ENCODE results near the gene C2orf78. TPM values are rescaled to one million over a fixed set of nuclear protein-coding genes. Genes with fewer than 3 reads are reported as not detected.
"Not testable (repeated sequence)": the region's sequence is repeated elsewhere in the genome, so short reads cannot be mapped to it uniquely, and the experiment has no call there.

C2orf78 gene
- total RNA-seq, 1 donor from 2014 or later: not detected

DNA sequence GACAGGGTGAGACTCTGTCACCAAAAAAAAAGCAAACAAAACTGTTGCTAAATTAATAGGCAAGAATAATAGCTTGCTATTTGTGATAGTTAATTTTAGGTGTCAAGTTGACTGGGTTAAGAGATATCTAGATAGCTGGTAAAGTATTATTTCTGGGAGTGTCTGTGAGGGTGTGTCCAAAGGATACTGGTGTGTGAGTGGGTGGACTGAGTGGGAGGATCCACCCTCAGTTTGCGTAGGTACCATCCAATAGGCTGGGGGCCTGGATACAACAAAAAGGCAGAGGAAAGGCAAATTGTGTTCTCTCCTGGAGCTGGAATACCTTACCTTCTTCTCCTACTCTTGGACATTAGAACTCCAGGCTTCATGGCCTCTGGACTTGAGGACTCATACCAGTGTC is 19.0 kb upstream of the C2orf78 start:
- peaks cover 6% of the 10 kb centered on the region for H3K4me1 Mint-ChIP-seq (ENCODE audit: low read depth)
- no peak overlapping the region for H3K4me3 Mint-ChIP-seq
- no peak for DNase-seq (ENCODE audit: low spot score)
- intact Hi-C loops (cut with micrococcal nuclease): no loop called here
- H3K27me3 Mint-ChIP-seq (ENCODE audit: insufficient read depth): no peaks in the 10 kb centered on the region
- H3K9me3 Mint-ChIP-seq: no peaks in the 10 kb centered on the region
- peaks cover 48% of the 10 kb centered on the region for H3K36me3 Mint-ChIP-seq (ENCODE audit: low read depth)
- no peak overlapping the region for H3K27ac Mint-ChIP-seq

- intact Hi-C loops (cut with micrococcal nuclease): no loop called here
- Mint-ChIP-seq H3K9me3 (no peaks in the 10 kb centered on the region), H3K27me3 (ENCODE audit: insufficient read depth) (no peaks in the 10 kb centered on the region), H3K4me1 (ENCODE audit: low read depth) (peaks cover 11% of the 10 kb centered on the region), H3K27ac (no peak overlapping the region), H3K4me3 (no peak overlapping the region), H3K36me3 (ENCODE audit: low read depth) (peaks cover 54% of the 10 kb centered on the region)
- no peak for DNase-seq (ENCODE audit: low spot score)
These were observed 17.6 kb upstream of the C2orf78 start for GRCh38 chr2:73766349-73766748.

GRCh38 chr2:73766994-73767393 is 17.0 kb upstream of the C2orf78 start:
- Mint-ChIP-seq H3K4me3 (no peak overlapping the region), H3K4me1 (ENCODE audit: low read depth) (peaks cover 11% of the 10 kb centered on the region), H3K9me3 (no peaks in the 10 kb centered on the region), H3K27me3 (ENCODE audit: insufficient read depth) (no peaks in the 10 kb centered on the region), H3K36me3 (ENCODE audit: low read depth) (peaks cover 56% of the 10 kb centered on the region), H3K27ac (no peak overlapping the region)
- intact Hi-C loops (cut with micrococcal nuclease): no loop called here
- DNase-seq (ENCODE audit: low spot score): no peak

DNA sequence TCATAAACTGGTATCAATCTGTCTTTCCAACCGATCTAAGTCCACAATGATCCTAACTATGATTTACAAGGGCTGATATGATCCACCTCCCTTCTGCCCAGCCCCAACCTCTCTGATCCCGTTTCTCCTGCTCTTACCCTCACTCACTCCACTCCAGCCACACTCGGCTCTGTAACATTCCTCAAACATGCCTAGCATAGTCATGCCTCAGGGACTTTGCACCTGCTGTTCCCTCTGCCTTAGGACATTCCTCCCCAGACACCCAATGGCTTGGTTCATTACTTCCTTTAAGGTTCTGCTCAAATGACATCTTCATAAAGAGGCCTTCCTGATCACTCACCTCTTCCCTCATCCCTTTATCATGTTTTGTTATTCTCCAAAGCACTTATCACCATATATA is 13.3 kb upstream of the C2orf78 start:
- Mint-ChIP-seq H3K27me3 (ENCODE audit: insufficient read depth) (no peaks in the 10 kb centered on the region), H3K9me3 (no peaks in the 10 kb centered on the region), H3K4me1 (ENCODE audit: low read depth) (peaks cover 17% of the 10 kb centered on the region), H3K36me3 (ENCODE audit: low read depth) (peaks cover 65% of the 10 kb centered on the region), H3K27ac (no peak overlapping the region), H3K4me3 (no peak overlapping the region)
- intact Hi-C loops (cut with micrococcal nuclease): no loop called here
- no peak for DNase-seq (ENCODE audit: low spot score)

DNA sequence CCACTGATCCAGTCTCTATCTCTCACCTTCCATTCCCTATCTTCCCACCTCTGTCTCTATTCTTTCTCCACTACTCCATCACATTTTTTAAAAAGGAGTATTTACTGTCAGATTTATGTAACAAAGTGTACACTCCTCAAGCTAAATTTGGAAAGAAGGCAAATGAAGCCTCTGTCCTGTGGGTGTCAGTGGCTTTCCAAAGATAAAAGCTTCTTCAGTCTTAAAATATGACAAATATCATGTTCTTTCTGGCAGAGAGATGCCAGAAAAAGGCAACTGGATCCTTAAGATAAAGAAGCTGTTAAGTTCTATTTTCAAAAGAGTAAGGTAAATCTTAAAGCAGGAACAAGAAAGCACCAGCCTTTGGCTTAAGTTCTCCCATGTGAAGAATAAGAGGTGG is 11.2 kb upstream of the C2orf78 start:
- H3K27me3 Mint-ChIP-seq (ENCODE audit: insufficient read depth): no peaks in the 10 kb centered on the region
- H3K27ac Mint-ChIP-seq: no peak overlapping the region
- no peak for DNase-seq (ENCODE audit: low spot score)
- peaks cover 61% of the 10 kb centered on the region for H3K36me3 Mint-ChIP-seq (ENCODE audit: low read depth)
- intact Hi-C loops (cut with micrococcal nuclease): no loop called here
- H3K9me3 Mint-ChIP-seq: no peaks in the 10 kb centered on the region
- H3K4me1 Mint-ChIP-seq (ENCODE audit: low read depth): peaks cover 29% of the 10 kb centered on the region
- no peak overlapping the region for H3K4me3 Mint-ChIP-seq

GRCh38 chr2:73776381-73776780 is 7.6 kb upstream of the C2orf78 start:
- Mint-ChIP-seq H3K4me1 (ENCODE audit: low read depth) (peaks cover 32% of the 10 kb centered on the region), H3K36me3 (ENCODE audit: low read depth) (peaks cover 40% of the 10 kb centered on the region)

GRCh38 chr2:73776869-73777519 is 7.0 kb upstream of the C2orf78 start:
- no peak for DNase-seq (ENCODE audit: low spot score)
- Mint-ChIP-seq H3K27me3 (ENCODE audit: insufficient read depth) (no peaks in the 10 kb centered on the region), H3K27ac (no peak overlapping the region), H3K9me3 (no peaks in the 10 kb centered on the region), H3K4me1 (ENCODE audit: low read depth) (peaks cover 32% of the 10 kb centered on the region), H3K36me3 (ENCODE audit: low read depth) (peaks cover 37% of the 10 kb centered on the region), H3K4me3 (no peak overlapping the region)
- intact Hi-C loops (cut with micrococcal nuclease): no loop called here

More at GRCh38 chr2:73776381-73776780, 7.6 kb upstream of the C2orf78 start:
- no peak overlapping the region for H3K27ac Mint-ChIP-seq
- intact Hi-C loops (cut with micrococcal nuclease): no loop called here
- DNase-seq (ENCODE audit: low spot score): no peak
- no peaks in the 10 kb centered on the region for H3K9me3 Mint-ChIP-seq
- no peaks in the 10 kb centered on the region for H3K27me3 Mint-ChIP-seq (ENCODE audit: insufficient read depth)
- no peak overlapping the region for H3K4me3 Mint-ChIP-seq

GRCh38 chr2:73778867-73779466 is 5.0 kb upstream of the C2orf78 start:
- H3K9me3 Mint-ChIP-seq; intact Hi-C loops (cut with micrococcal nuclease); H3K27me3 Mint-ChIP-seq (ENCODE audit: insufficient read depth); DNase-seq (ENCODE audit: low spot score): not testable (repeated sequence)
- peak overlapping the region; percentile 94 for H3K27ac Mint-ChIP-seq
- peaks cover 23% of the 10 kb centered on the region for H3K36me3 Mint-ChIP-seq (ENCODE audit: low read depth)
- peak overlapping the region; percentile 99 for H3K4me3 Mint-ChIP-seq
- H3K4me1 Mint-ChIP-seq (ENCODE audit: low read depth): peaks cover 32% of the 10 kb centered on the region

- intact Hi-C loops (cut with micrococcal nuclease): loop anchor here (1.0 kb wide), 3 partner anchors 42 to 341 kb away; partner anchors contain the start of gene TPRKB
- peak; percentile 94 for DNase-seq (ENCODE audit: low spot score)
- H3K27me3 Mint-ChIP-seq (ENCODE audit: insufficient read depth): no peaks in the 10 kb centered on the region
- no peaks in the 10 kb centered on the region for H3K9me3 Mint-ChIP-seq
- H3K27ac Mint-ChIP-seq: peak within 1 kb of the TSS; percentile 94
- peaks cover 17% of the 10 kb centered on the region for H3K36me3 Mint-ChIP-seq (ENCODE audit: low read depth)
- H3K4me1 Mint-ChIP-seq (ENCODE audit: low read depth): peaks cover 26% of the 10 kb centered on the region
- peak within 1 kb of the TSS; percentile 99 for H3K4me3 Mint-ChIP-seq
These were observed 4.3 kb upstream of the C2orf78 start, which contains the start of gene DUSP11 for GRCh38 chr2:73779467-73780236. TSS of gene DUSP11 (minus strand) at chr2:73780103. CDS start at chr2:73779974, 129 bp downstream.

- peaks cover 26% of the 10 kb centered on the region for H3K4me1 Mint-ChIP-seq (ENCODE audit: low read depth)
- peak overlapping the region; percentile 94 for H3K27ac Mint-ChIP-seq
- H3K9me3 Mint-ChIP-seq: no peaks in the 10 kb centered on the region
- H3K4me3 Mint-ChIP-seq: peak overlapping the region; percentile 99
- no peaks in the 10 kb centered on the region for H3K27me3 Mint-ChIP-seq (ENCODE audit: insufficient read depth)
- intact Hi-C loops (cut with micrococcal nuclease): loop anchor here (1.0 kb wide), 3 partner anchors 43 to 340 kb away; partner anchors contain the start of gene TPRKB
- no peak for DNase-seq (ENCODE audit: low spot score)
- peaks cover 12% of the 10 kb centered on the region for H3K36me3 Mint-ChIP-seq (ENCODE audit: low read depth)
These were observed 3.8 kb upstream of the C2orf78 start for GRCh38 chr2:73780237-73780582.

GRCh38 chr2:73783402-73783801 is 581 bp upstream of the C2orf78 start:
- H3K4me1 Mint-ChIP-seq (ENCODE audit: low read depth); H3K36me3 Mint-ChIP-seq (ENCODE audit: low read depth); H3K4me3 Mint-ChIP-seq: not testable (repeated sequence)

DNA sequence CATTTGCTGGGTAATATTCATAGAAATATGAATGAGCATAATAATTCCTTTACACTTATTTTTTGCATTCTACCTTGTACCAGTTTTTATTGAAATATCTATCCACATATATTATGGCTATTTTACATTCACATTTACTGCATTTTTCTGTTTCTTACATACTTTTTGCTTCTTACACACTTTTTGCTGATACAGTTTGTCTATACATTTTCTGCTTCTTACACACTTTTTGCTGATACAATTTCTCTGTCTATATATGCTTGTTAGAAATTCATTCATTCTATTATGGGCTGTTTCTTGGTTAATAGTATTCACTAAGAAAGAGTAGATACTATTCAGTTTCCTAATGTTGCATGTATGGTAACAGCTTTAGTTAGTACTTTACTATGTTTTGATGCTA is 27.9 kb downstream of the C2orf78 start:
- H3K9me3 Mint-ChIP-seq: no peaks in the 10 kb centered on the region
- no peaks in the 10 kb centered on the region for H3K36me3 Mint-ChIP-seq (ENCODE audit: low read depth)
- no peak for DNase-seq (ENCODE audit: low spot score)
- no peak overlapping the region for H3K27ac Mint-ChIP-seq
- intact Hi-C loops (cut with micrococcal nuclease): no loop called here
- H3K27me3 Mint-ChIP-seq (ENCODE audit: insufficient read depth): peaks cover 2% of the 10 kb centered on the region
- no peak overlapping the region for H3K4me3 Mint-ChIP-seq
- no peaks in the 10 kb centered on the region for H3K4me1 Mint-ChIP-seq (ENCODE audit: low read depth)

More at GRCh38 chr2:73783402-73783801, 581 bp upstream of the C2orf78 start:
- intact Hi-C loops (cut with micrococcal nuclease); H3K27ac Mint-ChIP-seq; DNase-seq (ENCODE audit: low spot score); H3K27me3 Mint-ChIP-seq (ENCODE audit: insufficient read depth); H3K9me3 Mint-ChIP-seq: not testable (repeated sequence)

GRCh38 chr2:73812635-73813034 is 28.7 kb downstream of the C2orf78 start:
- DNase-seq (ENCODE audit: low spot score): no peak
- H3K4me3 Mint-ChIP-seq: no peak overlapping the region
- peaks cover 2% of the 10 kb centered on the region for H3K27me3 Mint-ChIP-seq (ENCODE audit: insufficient read depth)
- intact Hi-C loops (cut with micrococcal nuclease): no loop called here
- H3K9me3 Mint-ChIP-seq: no peaks in the 10 kb centered on the region
- H3K4me1 Mint-ChIP-seq (ENCODE audit: low read depth): no peaks in the 10 kb centered on the region
- no peaks in the 10 kb centered on the region for H3K36me3 Mint-ChIP-seq (ENCODE audit: low read depth)
- H3K27ac Mint-ChIP-seq: no peak overlapping the region

Data from activated T-helper 1 cell treated with anti-CD3 and anti-CD28 coated beads, Interleukin-12 subunit alpha, Interleukin-12 subunit beta, Interleukin-2, Interleukin-4 antibody, amounts not matched to agents 30 ng/mL and 10 ng/mL and 1 ng/mL, durations not matched to agents 14 hours and 24 hours and 36 hours (primary cell).